ENCODE results near the gene ENTR1.

The ENTR1 gene

DNA sequence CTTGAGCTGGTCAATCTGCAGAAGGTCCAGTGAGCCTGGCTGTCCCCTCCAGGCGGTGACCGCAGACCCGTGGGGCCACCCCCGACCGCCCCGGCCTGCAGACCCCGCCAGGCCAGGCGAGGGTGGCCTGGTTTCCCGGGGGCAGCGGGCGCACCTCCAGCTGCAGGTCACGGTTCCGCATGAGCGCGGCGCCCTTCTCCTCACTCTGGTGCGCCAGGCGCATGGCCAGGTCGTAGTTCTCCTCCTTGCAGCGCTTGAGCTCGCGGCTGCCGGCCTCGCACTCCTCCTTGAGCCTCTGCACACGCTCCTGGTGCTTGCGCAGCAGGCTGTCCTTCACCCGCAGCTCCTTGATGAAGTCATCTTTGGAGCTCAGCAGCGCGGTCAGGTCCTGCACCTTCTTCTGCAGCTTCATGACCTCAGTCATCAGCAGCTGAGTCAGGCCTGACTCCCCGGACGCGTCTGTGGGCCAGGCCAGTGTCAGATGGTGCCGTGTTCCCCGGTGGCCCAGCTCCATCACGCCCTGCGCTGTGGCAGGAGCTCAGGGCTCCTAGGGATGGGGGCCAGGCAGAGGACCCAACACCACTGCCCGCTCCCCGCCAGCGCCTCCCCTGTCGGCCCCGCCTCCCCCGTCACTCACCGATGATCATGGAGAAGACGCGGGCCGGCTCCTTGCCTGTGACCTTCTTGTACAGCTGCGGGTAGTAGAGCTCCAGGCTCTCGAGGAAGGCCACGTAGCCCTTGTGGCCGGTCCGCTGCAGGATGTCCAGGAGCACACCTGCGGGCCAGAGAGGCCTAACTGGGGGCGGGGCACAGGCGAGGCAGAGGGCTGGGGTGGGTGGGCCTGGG, 39.5 kb downstream of the ENTR1 start:
- Histone ChIP-seq H4K20me1 (ENCODE audit: control insufficient read depth, insufficient read depth, low read depth, low read length) (no peaks in the 10 kb centered on the region), H3F3A (ENCODE audit: control insufficient read depth, insufficient read depth) (no peaks in the 10 kb centered on the region), H3K9me2 (replicated peaks; ENCODE audit: control insufficient read depth, low read length) (no peaks in the 10 kb centered on the region), H3K9me3 (ENCODE audit: control insufficient read depth, insufficient read depth, low read length) (no peaks in the 10 kb centered on the region), H3K27ac (ENCODE audit: low read depth, low read length) (no peak overlapping the region), H3K27me3 (ENCODE audit: control insufficient read depth, low read length) (no peaks in the 10 kb centered on the region), H3K79me2 (ENCODE audit: control insufficient read depth, low read length) (no peaks in the 10 kb centered on the region), H3K4me1 (ENCODE audit: control insufficient read depth, low read length) (peaks cover 8% of the 10 kb centered on the region; the same call in 1 of the 2 replicates), H3K4me3 (ENCODE audit: low read length) (no peak overlapping the region), H3K4me2 (ENCODE audit: low read length) (no peak overlapping the region), H3K36me3 (ENCODE audit: control insufficient read depth, low read length) (peaks cover 10% of the 10 kb centered on the region; the same call in 1 of the 2 replicates)
- TF ChIP-seq EZH2phosphoT487 (IDR thresholded peaks at IDR 0.05; ENCODE audit: borderline replicate concordance, low read length), result no peak
- TF ChIP-seq, protein P1, sequence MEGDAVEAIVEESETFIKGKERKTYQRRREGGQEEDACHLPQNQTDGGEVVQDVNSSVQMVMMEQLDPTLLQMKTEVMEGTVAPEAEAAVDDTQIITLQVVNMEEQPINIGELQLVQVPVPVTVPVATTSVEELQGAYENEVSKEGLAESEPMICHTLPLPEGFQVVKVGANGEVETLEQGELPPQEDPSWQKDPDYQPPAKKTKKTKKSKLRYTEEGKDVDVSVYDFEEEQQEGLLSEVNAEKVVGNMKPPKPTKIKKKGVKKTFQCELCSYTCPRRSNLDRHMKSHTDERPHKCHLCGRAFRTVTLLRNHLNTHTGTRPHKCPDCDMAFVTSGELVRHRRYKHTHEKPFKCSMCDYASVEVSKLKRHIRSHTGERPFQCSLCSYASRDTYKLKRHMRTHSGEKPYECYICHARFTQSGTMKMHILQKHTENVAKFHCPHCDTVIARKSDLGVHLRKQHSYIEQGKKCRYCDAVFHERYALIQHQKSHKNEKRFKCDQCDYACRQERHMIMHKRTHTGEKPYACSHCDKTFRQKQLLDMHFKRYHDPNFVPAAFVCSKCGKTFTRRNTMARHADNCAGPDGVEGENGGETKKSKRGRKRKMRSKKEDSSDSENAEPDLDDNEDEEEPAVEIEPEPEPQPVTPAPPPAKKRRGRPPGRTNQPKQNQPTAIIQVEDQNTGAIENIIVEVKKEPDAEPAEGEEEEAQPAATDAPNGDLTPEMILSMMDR (IDR thresholded peaks at IDR 0.05; ENCODE audit: low read depth, low read length, poor library complexity, severe bottlenecking), result no peak

DNA sequence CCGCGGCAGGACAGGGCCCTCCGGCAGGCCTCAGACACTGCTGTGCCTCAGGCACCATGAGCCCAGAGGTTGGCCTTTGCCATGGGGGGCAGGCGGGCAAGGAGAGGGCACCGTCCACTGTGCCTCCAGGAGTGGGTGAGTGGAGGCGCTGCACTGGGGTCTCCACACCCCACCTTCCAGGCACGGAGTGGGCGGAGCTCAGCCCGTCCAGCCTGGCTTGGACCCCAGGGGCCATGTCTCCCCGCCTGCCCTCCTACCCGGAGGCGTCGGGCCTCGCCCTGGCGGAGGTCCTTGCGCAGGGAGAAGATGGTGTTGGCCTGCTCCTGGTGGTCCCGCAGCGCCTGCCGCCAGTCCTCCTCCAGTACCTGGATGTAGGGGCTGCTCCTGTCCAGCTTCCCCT, 40.4 kb downstream of the ENTR1 start:
- no peaks in the 10 kb centered on the region for H3K9me2 ChIP-seq (replicated peaks; ENCODE audit: control insufficient read depth, low read length)
- H4K20me1 ChIP-seq (ENCODE audit: control insufficient read depth, insufficient read depth, low read depth, low read length), result no peaks in the 10 kb centered on the region
- H3K27ac ChIP-seq (ENCODE audit: low read depth, low read length), result no peak overlapping the region
- TF ChIP-seq EZH2phosphoT487 (IDR thresholded peaks at IDR 0.05; ENCODE audit: borderline replicate concordance, low read length), result no peak
- TF ChIP-seq, protein P1 (IDR thresholded peaks at IDR 0.05; ENCODE audit: low read depth, low read length, poor library complexity, severe bottlenecking), result no peak
- peaks cover 12% of the 10 kb centered on the region for H3K4me1 ChIP-seq (ENCODE audit: control insufficient read depth, low read length)
- no peaks in the 10 kb centered on the region for H3F3A ChIP-seq (ENCODE audit: control insufficient read depth, insufficient read depth)
- no peak overlapping the region for H3K4me3 ChIP-seq (ENCODE audit: low read length)
- H3K27me3 ChIP-seq (ENCODE audit: control insufficient read depth, low read length), result no peaks in the 10 kb centered on the region
- no peaks in the 10 kb centered on the region for H3K9me3 ChIP-seq (ENCODE audit: control insufficient read depth, insufficient read depth, low read length)
- H3K79me2 ChIP-seq (ENCODE audit: control insufficient read depth, low read length), result no peaks in the 10 kb centered on the region
- no peak overlapping the region for H3K4me2 ChIP-seq (ENCODE audit: low read length)
- peaks cover 2% of the 10 kb centered on the region; the same call in 1 of the 2 replicates for H3K36me3 ChIP-seq (ENCODE audit: control insufficient read depth, low read length)

DNA sequence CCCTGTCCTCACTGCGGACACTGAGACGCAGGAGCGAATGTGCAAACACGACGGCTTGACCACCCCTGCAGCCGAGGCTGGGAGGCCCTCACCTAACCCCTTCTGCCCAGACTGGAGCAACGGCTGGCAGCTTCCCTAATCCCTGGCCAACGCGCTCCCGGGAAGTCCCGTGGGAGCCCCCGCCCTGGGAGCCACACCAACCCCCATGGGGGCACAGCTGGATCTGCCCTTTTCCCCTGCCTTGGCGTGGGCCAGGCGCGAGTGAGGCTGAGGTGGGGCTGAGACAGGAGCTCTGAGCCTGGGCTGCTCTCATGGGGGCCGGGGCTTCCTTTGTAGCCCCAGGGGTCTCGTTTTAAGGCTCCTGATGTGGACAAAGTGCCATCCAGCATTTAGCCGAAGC, 42.2 kb downstream of the ENTR1 start:
- Histone ChIP-seq H3K79me2 (ENCODE audit: control insufficient read depth, low read length) (no peaks in the 10 kb centered on the region), H3K4me2 (ENCODE audit: low read length) (no peak overlapping the region), H3K4me3 (ENCODE audit: low read length) (no peak overlapping the region), H3K9me3 (ENCODE audit: control insufficient read depth, insufficient read depth, low read length) (no peaks in the 10 kb centered on the region), H3K36me3 (ENCODE audit: control insufficient read depth, low read length) (no peaks in the 10 kb centered on the region), H3F3A (ENCODE audit: control insufficient read depth, insufficient read depth) (no peaks in the 10 kb centered on the region), H3K27ac (ENCODE audit: low read depth, low read length) (no peak overlapping the region), H4K20me1 (ENCODE audit: control insufficient read depth, insufficient read depth, low read depth, low read length) (no peaks in the 10 kb centered on the region), H3K27me3 (ENCODE audit: control insufficient read depth, low read length) (no peaks in the 10 kb centered on the region), H3K4me1 (ENCODE audit: control insufficient read depth, low read length) (peaks cover 17% of the 10 kb centered on the region), H3K9me2 (replicated peaks; ENCODE audit: control insufficient read depth, low read length) (no peaks in the 10 kb centered on the region)
- TF ChIP-seq EZH2phosphoT487 (IDR thresholded peaks at IDR 0.05; ENCODE audit: borderline replicate concordance, low read length), result no peak
- TF ChIP-seq, protein P1 (IDR thresholded peaks at IDR 0.05; ENCODE audit: low read depth, low read length, poor library complexity, severe bottlenecking), result no peak

All from DOHH2 (cell line).